ENCODE results near the gene ZNF549.
"Not testable (repeated sequence)": the region's sequence is repeated elsewhere in the genome, so short reads cannot be mapped to it uniquely, and the experiment has no call there.

GRCh38 chr19:57518021-57518420, 9.1 kb upstream of the ZNF549 start:
- TF ChIP-seq, protein P1, sequence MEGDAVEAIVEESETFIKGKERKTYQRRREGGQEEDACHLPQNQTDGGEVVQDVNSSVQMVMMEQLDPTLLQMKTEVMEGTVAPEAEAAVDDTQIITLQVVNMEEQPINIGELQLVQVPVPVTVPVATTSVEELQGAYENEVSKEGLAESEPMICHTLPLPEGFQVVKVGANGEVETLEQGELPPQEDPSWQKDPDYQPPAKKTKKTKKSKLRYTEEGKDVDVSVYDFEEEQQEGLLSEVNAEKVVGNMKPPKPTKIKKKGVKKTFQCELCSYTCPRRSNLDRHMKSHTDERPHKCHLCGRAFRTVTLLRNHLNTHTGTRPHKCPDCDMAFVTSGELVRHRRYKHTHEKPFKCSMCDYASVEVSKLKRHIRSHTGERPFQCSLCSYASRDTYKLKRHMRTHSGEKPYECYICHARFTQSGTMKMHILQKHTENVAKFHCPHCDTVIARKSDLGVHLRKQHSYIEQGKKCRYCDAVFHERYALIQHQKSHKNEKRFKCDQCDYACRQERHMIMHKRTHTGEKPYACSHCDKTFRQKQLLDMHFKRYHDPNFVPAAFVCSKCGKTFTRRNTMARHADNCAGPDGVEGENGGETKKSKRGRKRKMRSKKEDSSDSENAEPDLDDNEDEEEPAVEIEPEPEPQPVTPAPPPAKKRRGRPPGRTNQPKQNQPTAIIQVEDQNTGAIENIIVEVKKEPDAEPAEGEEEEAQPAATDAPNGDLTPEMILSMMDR (IDR thresholded peaks at IDR 0.05) = not testable (repeated sequence)
- not testable (repeated sequence) for TF ChIP-seq EZH2 (IDR thresholded peaks at IDR 0.05; ENCODE audit: borderline replicate concordance, insufficient read depth, low read depth, low read length, poor library complexity, severe bottlenecking)
